Tibial artery (tissue), 4 donors: ENCODE results near the gene DVL3.

Experiments
- DNase-seq, 2 donors: peaks; one replicate each; pipeline ENCODE4 v3.0.0-alpha.2; 2019
- H3K27ac ChIP-seq, 2 donors: fragments of 200-600 bp; sonication (generic) in 1 of 2; 1 replicate in 1 of 2; 2 replicates in 1 of 2; pipeline ENCODE4 v1.5.1; 2018 to 2019; ENCODE audit warnings: mild to moderate bottlenecking in 1 of 2
- H3K27me3 ChIP-seq, 2 donors: fragments of 200-600 bp; sonication (generic) in 1 of 2; one replicate each; pipeline versions ENCODE4 v1.5.1 to v1.6.0; 2016 to 2019
- H3K36me3 ChIP-seq, 3 donors: fragments of 200-600 bp; sonication (generic) in 2 of 3; one replicate each; pipeline ENCODE4 v1.5.1; 2016 to 2019; ENCODE audit warnings: mild to moderate bottlenecking in 2 of 3
- H3K4me1 ChIP-seq, 4 donors: fragments of 200-600 bp; sonication (generic) in 2 of 4; 1 replicate in 3 of 4; 2 replicates in 1 of 4; pipeline ENCODE4 v1.5.1; 2016 to 2019
- H3K4me3 ChIP-seq, 2 donors: fragments of 200-600 bp; sonication (generic) in 1 of 2; 1 replicate in 1 of 2; 2 replicates in 1 of 2; pipeline ENCODE4 v1.5.1; 2018 to 2019; ENCODE audit warnings: mild to moderate bottlenecking in 2 of 2
- H3K9me3 ChIP-seq, 3 donors: fragments of 200-600 bp; sonication (generic) in 1 of 3; one replicate each; pipeline ENCODE4 v1.5.1; 2016 to 2019
- CTCF ChIP-seq, 2 experiments: fragments of 200-600 bp in 1 of 2; fragments of 450-650 bp in 1 of 2; IDR thresholded peaks; one replicate each; pipeline ENCODE4 v1.5.1; 2017 to 2019; ENCODE audit warnings: antibody characterized with exemption in 2 of 2, mild to moderate bottlenecking in 1 of 2, moderate library complexity in 1 of 2
- intact Hi-C: fragments of 100-400 bp; cut with DNase I; formaldehyde crosslinking; loops from one replicate; pipeline ENCODE4 v1.15.0; 2023; ENCODE audit warnings: low total_unique reads

DVL3 gene

DNA sequence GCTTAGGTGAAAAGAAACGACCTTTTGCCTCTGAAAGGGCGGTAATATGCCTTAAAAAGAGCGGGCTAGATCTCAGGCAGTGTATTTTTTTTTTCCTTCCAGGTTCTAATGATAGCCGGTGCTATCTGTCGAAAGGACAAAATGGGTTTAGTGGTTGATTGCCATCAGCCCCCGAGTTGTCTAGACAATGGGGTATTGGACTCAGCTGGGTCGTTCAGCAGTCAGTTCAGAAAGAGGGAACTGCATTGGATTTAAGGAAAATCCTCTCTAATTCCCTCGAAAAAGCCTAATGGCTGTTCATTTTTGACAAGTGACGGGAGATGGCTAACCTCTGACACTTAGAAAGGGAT lies 19.3 kb upstream of the DVL3 start:
- H3K4me1 ChIP-seq: peaks cover 0 to 25% (median 11%) of the 10 kb centered on the region in 4 donors
- intact Hi-C loops: loop anchor here (2.0 to 5.0 kb wide), 4 partner anchors 21 to 161 kb away; partner anchors contain the start of genes ABCC5 and PSMD2
- peaks cover 12 to 36% (median 30%) of the 10 kb centered on the region in 3 donors for H3K36me3 ChIP-seq
- TF ChIP-seq CTCF (IDR thresholded peaks at IDR 0.05): no peak
- peak overlapping the region; percentile 74 to 93 for H3K4me3 ChIP-seq
- peak overlapping the region; percentile 86 to 95 for H3K27ac ChIP-seq
- no peak for DNase-seq
- H3K9me3 ChIP-seq: no peaks in the 10 kb centered on the region
- H3K27me3 ChIP-seq: no peaks in the 10 kb centered on the region

DNA sequence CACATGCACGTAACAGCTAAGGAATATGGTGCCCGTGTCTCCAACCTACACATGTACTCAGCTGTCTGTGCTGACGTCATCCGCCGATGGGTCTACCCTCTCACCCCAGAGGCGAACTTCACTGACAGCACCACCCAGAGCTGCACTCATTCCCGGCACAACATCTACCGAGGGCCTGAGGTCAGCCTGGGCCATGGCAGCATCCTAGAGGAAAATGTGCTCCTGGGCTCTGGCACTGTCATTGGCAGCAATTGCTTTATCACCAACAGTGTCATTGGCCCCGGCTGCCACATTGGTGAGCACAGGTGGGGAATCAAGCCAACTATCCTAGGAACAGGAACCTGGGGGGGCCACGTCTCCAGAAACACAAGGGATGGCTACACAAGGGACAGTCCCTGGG lies 14.7 kb upstream of the DVL3 start:
- intact Hi-C loops: no loop called here

DNA sequence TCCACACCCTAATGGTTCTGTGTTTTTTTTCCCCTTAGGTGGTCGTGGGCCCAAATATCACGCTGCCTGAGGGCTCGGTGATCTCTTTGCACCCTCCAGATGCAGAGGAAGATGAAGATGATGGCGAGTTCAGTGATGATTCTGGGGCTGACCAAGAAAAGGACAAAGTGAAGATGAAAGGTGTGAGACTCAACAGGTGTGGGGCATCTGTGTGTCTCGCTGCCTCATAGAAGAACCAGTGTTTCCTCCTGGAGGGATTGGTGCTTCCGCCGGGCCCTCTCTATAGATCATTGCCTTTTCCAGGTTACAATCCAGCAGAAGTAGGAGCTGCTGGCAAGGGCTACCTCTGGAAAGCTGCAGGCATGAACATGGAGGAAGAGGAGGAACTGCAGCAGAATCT lies 13.0 kb upstream of the DVL3 start:
- Histone ChIP-seq H3K9me3 (no peaks in the 10 kb centered on the region), H3K36me3 (peaks cover 69 to 95% (median 90%) of the 10 kb centered on the region in 3 donors), H3K27me3 (no peaks in the 10 kb centered on the region), H3K4me1 (peaks cover 0 to 10% (median 3%) of the 10 kb centered on the region in 4 donors), H3K4me3 (no peak overlapping the region), H3K27ac (no peak overlapping the region)
- no peak for TF ChIP-seq CTCF (IDR thresholded peaks at IDR 0.05)
- DNase-seq: no peak
- intact Hi-C loops: no loop called here

More for the DNA sequence above, 14.7 kb upstream of the DVL3 start:
- H3K36me3 ChIP-seq: peaks cover 57 to 81% (median 75%) of the 10 kb centered on the region in 3 donors
- TF ChIP-seq CTCF (IDR thresholded peaks at IDR 0.05): no peak
- H3K9me3 ChIP-seq: no peaks in the 10 kb centered on the region
- H3K27ac ChIP-seq: no peak overlapping the region
- H3K4me3 ChIP-seq: no peak overlapping the region
- no peak for DNase-seq
- H3K4me1 ChIP-seq: peaks cover 0 to 20% (median 12%) of the 10 kb centered on the region in 4 donors
- H3K27me3 ChIP-seq: no peaks in the 10 kb centered on the region

DNA sequence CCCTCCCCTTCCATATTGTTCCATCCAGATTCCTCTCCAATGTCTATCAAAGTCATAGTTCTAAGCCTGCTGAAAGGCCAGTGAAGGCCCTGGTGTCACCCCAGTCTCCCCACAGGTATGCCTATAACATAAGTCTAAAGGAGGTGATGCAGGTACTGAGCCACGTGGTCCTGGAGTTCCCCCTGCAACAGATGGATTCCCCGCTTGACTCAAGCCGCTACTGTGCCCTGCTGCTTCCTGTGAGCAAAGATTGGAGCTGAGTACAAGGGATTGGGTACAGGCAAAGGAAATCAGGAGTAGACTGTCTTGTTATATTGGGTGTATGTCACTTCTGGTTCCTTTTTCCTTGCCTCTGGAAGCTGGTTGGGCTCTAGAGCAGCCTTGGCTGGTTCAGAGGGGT lies 11.8 kb upstream of the DVL3 start:
- peaks cover 0 to 3% (median 0%) of the 10 kb centered on the region in 4 donors for H3K4me1 ChIP-seq
- H3K9me3 ChIP-seq: no peaks in the 10 kb centered on the region
- no peak overlapping the region for H3K27ac ChIP-seq
- TF ChIP-seq CTCF (IDR thresholded peaks at IDR 0.05): no peak
- no peak for DNase-seq
- no peak overlapping the region for H3K4me3 ChIP-seq
- peaks cover 69 to 85% (median 84%) of the 10 kb centered on the region in 3 donors for H3K36me3 ChIP-seq
- intact Hi-C loops: no loop called here
- no peaks in the 10 kb centered on the region for H3K27me3 ChIP-seq

DNA sequence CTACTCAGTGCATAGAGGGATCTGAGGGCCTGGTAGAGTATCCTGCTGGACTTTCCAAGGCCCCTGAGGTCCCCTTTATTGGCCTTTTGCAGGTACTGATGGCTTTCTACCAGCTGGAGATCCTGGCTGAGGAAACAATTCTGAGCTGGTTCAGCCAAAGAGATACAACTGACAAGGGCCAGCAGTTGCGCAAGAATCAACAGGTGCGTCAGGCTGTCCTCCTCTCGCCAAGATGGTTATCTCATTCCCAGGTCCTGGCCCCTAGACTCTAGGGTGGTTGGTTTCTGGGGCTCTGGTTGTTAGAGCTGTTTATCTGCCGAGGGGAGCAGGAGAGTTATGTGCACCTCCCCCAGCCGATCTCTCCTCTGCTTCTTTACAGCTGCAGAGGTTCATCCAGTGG lies 10.7 kb upstream of the DVL3 start:
- Histone ChIP-seq H3K4me1 (peaks cover 0 to 3% (median 0%) of the 10 kb centered on the region in 4 donors), H3K9me3 (no peaks in the 10 kb centered on the region), H3K27ac (no peak overlapping the region), H3K4me3 (no peak overlapping the region), H3K27me3 (no peaks in the 10 kb centered on the region), H3K36me3 (peaks cover 69 to 76% (median 73%) of the 10 kb centered on the region in 3 donors)
- no peak for TF ChIP-seq CTCF (IDR thresholded peaks at IDR 0.05)
- DNase-seq: no peak
- intact Hi-C loops: no loop called here

- peaks cover 0 to 3% (median 0%) of the 10 kb centered on the region in 4 donors for H3K4me1 ChIP-seq
- intact Hi-C loops: no loop called here
- H3K36me3 ChIP-seq: peaks cover 65 to 70% (median 67%) of the 10 kb centered on the region in 3 donors
- no peak for DNase-seq
- peak; percentile 19 to 24 for TF ChIP-seq CTCF (IDR thresholded peaks at IDR 0.05)
- no peak overlapping the region for H3K4me3 ChIP-seq
- no peaks in the 10 kb centered on the region for H3K27me3 ChIP-seq
- no peaks in the 10 kb centered on the region for H3K9me3 ChIP-seq
- no peak overlapping the region for H3K27ac ChIP-seq
These were observed 10.1 kb upstream of the DVL3 start for GRCh38 chr3:184145111-184145524.
